Mononuclear cell (primary cell): Measurements from ENCODE around the gene R3HCC1L. TPM values are rescaled to one million over a fixed set of nuclear protein-coding genes. Genes with fewer than 3 reads are reported as not detected.
"Not testable (repeated sequence)": the region's sequence is repeated elsewhere in the genome, so short reads cannot be mapped to it uniquely, and the experiment has no call there.

Experiments used
- H3K27me3 ChIP-seq: 2 replicates; pipeline ENCODE4 v1.6.0; 2011; ENCODE audit warnings: low read length, control low read depth; ENCODE audit not compliant: insufficient read depth
- H3K4me1 ChIP-seq: 2 replicates; pipeline ENCODE4 v1.5.1; 2011; ENCODE audit warnings: mild to moderate bottlenecking, low read length, control low read depth; ENCODE audit not compliant: insufficient read depth
- H3K4me3 ChIP-seq: 2 replicates; pipeline ENCODE4 v1.5.1; 2011; ENCODE audit warnings: mild to moderate bottlenecking, low read length, moderate library complexity
- H3K9me3 ChIP-seq: 2 replicates; pipeline ENCODE4 v1.5.1; 2011; ENCODE audit warnings: low read depth, mild to moderate bottlenecking, control low read depth, low read length
- total RNA-seq: library from RNA; depleted of rRNA; stranded (reverse); fragments of >200 nt; gene quantifications from one replicate; pipeline ENCODE4 v1.2.3, GENCODE V29; 2012

The R3HCC1L gene
- total RNA-seq, 1 donor = 32.8 TPM

DNA sequence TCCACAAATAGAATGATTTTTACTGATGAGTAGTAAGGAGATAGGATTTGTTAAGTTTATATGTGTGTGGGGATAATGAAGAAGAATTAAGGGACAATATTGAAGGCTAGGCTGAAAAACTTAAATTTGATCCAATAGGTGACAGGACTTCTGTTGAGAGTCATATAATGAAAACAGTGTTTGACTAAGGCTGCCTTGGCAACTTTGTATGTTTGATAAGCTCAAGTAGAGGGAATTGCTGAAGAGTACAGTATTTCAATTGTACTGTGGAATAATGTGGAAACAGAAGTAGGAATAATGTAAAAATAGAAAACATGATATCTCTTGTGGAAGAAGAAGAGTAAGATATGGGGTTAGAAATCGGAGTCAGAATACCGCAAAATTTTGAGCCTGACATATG is 10.5 kb downstream of the R3HCC1L start:
- Histone ChIP-seq H3K9me3 (peaks cover 22% of the 10 kb centered on the region), H3K4me1 (peaks cover 14% of the 10 kb centered on the region), H3K27me3 (no peaks in the 10 kb centered on the region), H3K4me3 (no peak overlapping the region)

DNA sequence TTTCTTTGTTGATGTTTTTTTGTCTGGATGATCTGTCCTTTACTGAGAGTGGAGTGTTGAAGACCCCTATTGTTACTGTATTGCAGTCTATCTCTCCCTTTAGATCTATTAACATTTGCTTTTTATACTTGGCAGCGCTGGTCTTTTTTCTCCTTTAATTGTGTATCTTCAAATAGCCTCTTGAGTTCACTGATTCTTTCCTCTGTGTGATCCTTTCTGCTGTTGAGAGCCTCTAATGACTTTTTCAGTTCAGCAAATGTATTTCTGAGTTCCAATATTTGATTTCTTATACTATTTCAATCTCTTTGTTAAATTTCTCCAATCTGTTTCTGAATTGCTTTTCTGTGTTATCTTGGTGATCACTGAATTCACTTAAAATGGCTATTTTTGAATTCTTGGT is 15.4 kb downstream of the R3HCC1L start:
- Histone ChIP-seq H3K9me3 (peaks cover 22% of the 10 kb centered on the region), H3K4me3 (no peak overlapping the region), H3K27me3 (no peaks in the 10 kb centered on the region), H3K4me1 (no peaks in the 10 kb centered on the region)

DNA sequence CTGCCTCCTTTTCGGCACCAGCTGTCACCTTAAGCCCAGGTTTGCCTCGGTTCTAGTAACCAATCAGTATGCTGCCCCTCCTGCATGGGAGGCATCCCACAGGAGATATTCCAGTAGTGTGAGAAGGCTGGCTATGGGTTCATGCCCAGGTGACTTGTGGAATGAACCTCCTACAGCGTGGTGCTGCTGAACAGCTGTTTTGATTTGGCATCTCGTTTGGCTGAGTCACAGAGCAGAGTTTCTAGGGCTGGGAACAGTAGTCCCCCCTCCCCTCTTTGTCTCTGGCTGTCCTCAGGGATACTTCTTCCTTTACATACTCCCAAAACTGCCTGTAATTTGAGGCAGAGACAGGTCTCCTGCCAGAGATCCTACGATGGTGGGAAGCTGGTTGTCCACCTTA is 16.1 kb downstream of the R3HCC1L start:
- Histone ChIP-seq H3K27me3 (no peaks in the 10 kb centered on the region), H3K4me3 (no peak overlapping the region), H3K4me1 (no peaks in the 10 kb centered on the region), H3K9me3 (peaks cover 22% of the 10 kb centered on the region)

DNA sequence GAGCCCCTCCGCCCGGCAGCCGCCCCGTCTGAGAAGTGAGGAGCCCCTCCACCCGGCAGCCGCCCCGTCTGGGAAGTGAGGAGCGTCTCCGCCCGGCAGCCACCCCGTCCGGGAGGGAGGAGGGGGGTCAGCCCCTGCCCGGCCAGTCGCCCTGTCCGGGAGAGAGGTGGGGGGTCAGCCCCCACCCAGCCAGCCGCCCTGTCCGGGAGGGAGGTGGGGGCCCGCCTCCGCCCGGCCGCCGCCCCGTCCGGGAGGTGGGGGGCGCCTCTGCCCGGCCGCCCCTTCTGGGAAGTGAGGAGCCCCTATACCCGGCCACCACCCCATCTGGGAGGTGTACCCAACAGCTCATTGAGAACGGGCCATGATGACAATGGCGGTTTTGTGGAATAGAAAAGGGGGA is 18.3 kb downstream of the R3HCC1L start:
- not testable (repeated sequence) for H3K4me1 ChIP-seq, H3K4me3 ChIP-seq, H3K27me3 ChIP-seq
- H3K9me3 ChIP-seq = peaks cover 21% of the 10 kb centered on the region

DNA sequence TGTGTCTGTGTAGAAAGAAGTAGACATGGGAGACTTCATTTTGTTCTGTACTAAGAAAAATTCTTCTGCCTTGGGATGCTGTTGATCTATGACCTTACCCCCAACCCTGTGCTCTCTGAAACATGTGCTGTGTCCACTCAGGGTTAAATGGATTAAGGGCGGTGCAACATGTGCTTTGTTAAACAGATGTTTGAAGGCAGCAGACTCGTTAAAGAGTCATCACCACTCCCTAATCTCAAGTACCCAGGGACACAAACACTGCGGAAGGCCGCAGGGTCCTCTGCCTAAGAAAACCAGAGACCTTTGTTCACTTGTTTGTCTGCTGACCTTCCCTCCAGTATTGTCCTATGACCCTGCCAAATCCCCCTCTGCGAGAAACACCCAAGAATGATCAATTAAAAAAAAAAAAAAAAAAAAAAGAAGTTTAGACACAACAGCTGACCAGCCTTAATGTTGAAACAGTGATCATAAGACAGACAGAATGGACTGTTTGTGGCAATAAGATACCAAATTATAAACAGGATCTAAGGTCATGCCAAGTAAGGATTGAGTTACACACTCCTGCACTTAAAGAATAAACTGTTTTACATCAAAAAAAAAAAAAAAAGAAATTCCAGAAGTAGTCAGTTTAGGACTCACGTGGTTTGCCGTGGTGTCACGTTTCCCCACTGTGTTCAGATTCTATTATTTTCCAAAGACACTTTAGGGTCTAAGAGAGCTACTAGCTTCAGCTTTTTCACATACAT is 18.9 kb downstream of the R3HCC1L start:
- H3K4me1 ChIP-seq, H3K27me3 ChIP-seq, H3K4me3 ChIP-seq: not testable (repeated sequence)
- peaks cover 15% of the 10 kb centered on the region for H3K9me3 ChIP-seq

DNA sequence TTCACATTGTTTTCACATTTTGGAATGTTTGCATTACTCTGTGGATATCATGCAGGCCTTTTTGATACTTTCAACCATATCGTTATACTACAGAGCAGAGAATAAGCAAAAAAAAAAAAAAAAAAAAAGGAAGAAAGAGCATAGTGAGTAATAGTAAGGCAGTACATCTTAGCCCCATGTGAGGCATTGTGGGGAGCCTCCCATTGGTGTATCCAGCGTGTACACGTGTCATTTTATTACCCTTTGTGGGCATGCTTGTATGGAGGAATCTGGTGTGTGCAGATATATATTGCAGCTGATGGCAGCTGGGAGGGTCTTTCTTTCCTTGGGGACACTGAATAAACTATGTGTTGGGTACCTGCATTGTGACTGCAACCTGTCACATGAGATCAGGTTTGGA is 19.6 kb downstream of the R3HCC1L start:
- peaks cover 10% of the 10 kb centered on the region for H3K9me3 ChIP-seq
- H3K4me1 ChIP-seq = no peaks in the 10 kb centered on the region
- H3K4me3 ChIP-seq = no peak overlapping the region
- H3K27me3 ChIP-seq = no peaks in the 10 kb centered on the region

DNA sequence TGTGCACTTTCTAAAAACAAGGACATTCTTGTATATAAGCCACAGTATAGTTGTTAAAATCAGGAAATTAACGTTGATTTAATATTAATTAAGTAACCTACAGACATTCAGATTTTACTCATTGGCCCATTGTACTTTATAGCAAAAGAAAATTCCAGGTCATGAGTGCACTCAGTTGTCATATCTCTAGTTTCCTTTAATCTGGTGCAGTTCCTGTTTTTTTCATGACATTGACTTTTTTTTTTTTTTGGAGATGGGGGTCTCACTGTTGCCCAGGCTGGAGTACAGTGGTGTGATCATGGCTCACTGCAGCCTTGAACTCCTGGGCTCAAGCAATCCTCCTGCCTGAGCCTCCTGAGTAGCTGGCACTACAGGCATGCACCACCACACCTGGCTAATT is 24.1 kb downstream of the R3HCC1L start:
- Histone ChIP-seq H3K9me3 (no peaks in the 10 kb centered on the region), H3K27me3 (no peaks in the 10 kb centered on the region), H3K4me1 (no peaks in the 10 kb centered on the region), H3K4me3 (no peak overlapping the region)

DNA sequence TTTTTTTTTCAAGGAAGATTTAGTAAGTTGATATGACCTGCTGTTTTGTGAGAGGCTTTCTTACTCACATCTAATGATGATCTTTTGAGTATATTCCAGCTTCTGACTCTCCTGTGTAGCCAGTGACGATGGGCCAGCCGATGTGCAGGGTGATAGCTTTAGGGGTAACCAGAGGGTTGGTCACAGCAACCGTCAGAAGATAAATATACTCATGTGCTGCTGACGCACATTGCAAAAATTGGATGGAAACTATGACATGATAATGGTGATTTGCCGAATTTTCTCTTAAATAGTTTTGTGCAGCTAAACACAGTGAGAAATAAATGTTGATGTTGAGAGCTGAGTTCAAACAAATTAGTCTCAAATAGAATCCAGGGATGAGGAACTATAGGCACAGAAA is 29.5 kb downstream of the R3HCC1L start:
- H3K4me3 ChIP-seq = no peak overlapping the region
- no peaks in the 10 kb centered on the region for H3K9me3 ChIP-seq
- no peaks in the 10 kb centered on the region for H3K4me1 ChIP-seq
- no peaks in the 10 kb centered on the region for H3K27me3 ChIP-seq

DNA sequence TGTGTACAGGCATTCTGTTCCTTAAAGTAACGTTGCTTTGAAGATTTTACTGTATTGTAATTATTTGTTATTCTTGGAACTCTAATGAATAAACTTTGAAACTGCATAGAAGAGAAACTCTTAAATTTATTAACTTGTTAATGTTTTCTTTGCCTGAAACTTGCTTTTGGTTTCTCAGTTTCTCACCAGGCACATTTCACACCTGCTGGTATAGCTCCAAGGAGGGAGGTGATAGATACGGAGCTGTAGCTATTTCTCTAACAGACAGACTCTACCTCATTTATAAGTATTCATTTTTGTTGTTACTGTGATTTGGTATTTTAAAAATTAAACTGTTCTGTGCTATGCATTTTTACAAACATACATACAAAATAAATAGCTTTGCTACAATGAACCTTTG is 32.7 kb downstream of the R3HCC1L start:
- Histone ChIP-seq H3K4me3 (no peak overlapping the region), H3K4me1 (no peaks in the 10 kb centered on the region), H3K9me3 (no peaks in the 10 kb centered on the region), H3K27me3 (no peaks in the 10 kb centered on the region)

DNA sequence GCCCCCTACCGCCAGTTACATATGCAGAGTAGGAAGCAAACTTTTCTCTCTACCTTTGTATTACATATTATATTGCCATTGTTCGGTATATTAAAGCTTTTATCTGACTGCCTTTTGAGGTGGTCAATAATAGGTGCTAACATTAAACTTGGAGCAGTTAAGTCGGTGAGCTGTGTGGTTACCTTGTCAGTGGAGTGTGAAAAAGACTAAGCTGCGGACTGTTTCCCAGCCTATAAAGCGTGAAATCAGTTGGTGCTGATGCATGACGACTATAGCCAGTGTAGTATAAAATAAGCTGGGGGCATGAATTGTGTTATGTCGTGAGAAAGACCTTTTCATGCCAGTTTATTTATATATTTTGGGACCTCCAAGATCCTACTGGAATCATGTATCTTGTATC is 33.7 kb downstream of the R3HCC1L start:
- Histone ChIP-seq H3K27me3 (no peaks in the 10 kb centered on the region), H3K4me1 (no peaks in the 10 kb centered on the region), H3K4me3 (no peak overlapping the region), H3K9me3 (no peaks in the 10 kb centered on the region)

DNA sequence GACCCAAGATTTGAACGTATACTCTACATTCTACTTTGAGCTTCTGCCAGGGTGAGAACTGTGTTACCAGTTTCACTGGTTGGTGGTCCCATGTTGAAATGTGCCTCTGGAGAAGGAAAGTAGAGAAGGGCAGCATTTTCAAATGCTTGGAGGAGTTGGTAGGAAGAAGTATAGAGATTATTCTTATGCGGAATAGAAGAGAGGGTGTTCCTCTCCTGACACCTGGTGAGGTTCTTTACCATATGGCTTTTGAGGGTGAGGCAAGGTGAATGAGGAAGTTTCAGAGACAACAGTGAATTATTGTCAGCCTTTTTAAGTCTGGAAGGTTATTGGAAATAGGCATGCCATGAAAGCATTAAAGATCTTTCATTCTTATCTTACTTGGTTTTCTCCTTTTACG is 34.3 kb downstream of the R3HCC1L start:
- H3K9me3 ChIP-seq = no peaks in the 10 kb centered on the region
- no peak overlapping the region for H3K4me3 ChIP-seq
- no peaks in the 10 kb centered on the region for H3K27me3 ChIP-seq
- H3K4me1 ChIP-seq = no peaks in the 10 kb centered on the region

DNA sequence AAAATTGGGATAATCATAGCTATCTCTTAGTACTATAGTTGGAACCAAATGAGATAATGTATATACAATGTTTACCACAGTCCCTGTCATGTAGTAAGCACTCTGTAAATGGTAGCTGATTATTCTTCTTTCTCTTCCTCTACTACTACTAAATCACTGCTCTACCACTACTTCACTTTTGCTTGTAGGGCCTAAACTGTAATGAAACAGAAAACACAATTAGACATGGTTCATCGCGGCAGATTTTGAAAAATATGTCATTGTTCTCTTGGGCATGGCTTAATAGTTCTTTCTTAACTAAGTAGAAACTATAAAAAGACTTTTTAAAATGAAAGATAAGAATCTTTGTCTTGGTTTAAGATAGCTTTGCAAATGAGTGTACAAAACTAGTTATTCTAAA is 34.9 kb downstream of the R3HCC1L start:
- H3K27me3 ChIP-seq = no peaks in the 10 kb centered on the region
- H3K4me3 ChIP-seq = no peak overlapping the region
- H3K9me3 ChIP-seq = no peaks in the 10 kb centered on the region
- H3K4me1 ChIP-seq = no peaks in the 10 kb centered on the region

DNA sequence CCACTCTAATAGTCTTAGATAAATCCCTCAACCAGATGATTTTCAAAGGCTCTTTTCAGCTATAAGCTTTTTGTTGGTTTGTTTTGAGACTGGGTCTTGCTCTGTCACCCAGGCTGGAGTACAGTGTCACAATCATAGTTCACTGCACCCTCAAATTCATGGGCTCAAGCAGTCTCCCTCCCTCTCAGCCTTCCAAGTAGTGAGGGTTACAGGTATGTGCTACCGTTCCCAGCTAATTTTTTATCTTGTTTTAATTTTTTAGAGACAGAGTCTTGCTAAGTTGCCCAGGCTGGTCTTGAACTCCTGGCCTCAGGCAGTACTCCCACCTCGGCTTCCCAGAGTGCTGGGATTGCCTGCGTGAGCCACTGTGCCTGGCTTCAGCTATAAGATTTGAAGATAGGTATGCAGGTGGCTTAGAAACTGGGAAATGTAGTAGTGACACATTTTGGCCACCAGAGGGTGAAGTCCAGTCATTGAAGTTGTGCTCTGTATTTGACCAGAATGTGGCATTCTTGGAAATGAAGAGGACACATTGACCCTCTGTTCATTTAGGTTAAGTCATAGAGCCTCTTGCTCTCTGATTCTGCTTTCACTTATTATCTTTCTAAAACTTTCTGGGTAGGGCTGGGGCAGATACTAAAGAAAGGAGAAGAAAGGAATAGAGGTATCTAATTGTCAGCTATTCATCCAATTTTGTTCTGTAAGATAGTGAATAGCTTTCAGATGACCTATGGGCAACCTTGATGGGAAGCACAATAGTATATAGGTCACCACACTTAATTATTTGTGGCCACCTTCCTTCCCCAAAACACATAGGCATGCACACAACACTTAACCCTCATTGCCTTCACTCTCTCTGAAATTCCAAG is 36.0 kb downstream of the R3HCC1L start:
- no peaks in the 10 kb centered on the region for H3K4me1 ChIP-seq
- H3K27me3 ChIP-seq = no peaks in the 10 kb centered on the region

DNA sequence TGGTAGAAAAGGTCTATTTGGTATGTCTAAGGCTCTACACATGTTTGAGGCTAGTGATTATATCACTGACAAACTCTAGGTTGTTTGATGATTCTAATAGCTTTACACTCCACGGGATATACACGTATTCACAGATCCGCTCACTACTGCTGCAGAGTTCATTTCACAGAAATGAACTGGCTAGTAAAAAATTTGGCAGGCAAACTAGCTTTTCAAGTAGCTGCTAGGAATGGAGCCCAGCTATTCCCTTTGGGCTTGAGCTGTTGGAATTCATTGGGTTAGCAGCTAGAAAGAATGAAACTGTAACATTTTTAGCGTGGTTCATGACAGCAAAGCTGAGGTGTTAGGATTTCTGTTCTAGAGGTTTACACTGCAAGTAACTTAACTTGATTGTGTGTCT is 37.6 kb downstream of the R3HCC1L start:
- H3K27me3 ChIP-seq = no peaks in the 10 kb centered on the region
- no peaks in the 10 kb centered on the region for H3K9me3 ChIP-seq
- H3K4me3 ChIP-seq = no peak overlapping the region
- H3K4me1 ChIP-seq = no peaks in the 10 kb centered on the region

More for the DNA sequence above, 36.0 kb downstream of the R3HCC1L start:
- H3K4me3 ChIP-seq = no peak overlapping the region
- H3K9me3 ChIP-seq = no peaks in the 10 kb centered on the region

DNA sequence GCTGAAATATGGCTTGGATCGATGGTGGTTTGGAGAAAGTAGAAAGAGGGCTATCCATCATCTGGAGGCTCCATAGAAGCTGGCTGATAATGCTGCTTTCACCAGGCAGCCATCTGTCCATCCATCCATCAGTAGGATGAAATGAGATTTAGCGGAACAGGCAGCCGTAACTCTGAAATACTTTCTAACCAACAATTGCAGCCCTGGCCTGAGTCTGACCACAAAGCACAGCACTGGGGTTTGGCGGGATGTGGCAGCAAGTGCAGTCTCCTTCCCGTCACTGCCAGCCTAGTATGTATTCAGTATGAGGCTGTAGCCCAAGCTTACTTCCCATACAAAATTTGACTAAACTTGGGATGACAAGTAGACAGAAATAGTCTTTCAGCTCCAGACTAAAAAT is 38.0 kb downstream of the R3HCC1L start:
- H3K27me3 ChIP-seq = no peaks in the 10 kb centered on the region
- H3K9me3 ChIP-seq = no peaks in the 10 kb centered on the region
- H3K4me1 ChIP-seq = no peaks in the 10 kb centered on the region
- H3K4me3 ChIP-seq = no peak overlapping the region

DNA sequence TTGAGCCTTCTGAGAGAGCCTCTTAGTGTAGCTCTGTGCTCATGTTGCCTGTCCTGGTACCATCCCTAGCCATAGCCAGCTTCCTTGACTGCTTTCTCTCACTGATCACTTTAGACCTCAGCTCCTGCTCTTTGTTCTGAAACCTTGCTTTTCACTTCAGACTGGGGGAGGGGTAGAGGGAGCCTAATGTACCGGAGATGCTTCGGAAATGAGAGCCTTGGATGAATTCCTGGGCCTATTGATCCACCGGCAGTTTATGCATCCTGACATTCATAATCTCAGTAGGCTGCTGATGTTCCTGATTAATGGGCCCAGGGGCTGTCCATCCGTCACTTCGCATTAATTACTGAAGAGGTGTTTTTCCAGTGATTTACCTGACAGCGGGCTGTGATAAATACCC is 38.8 kb downstream of the R3HCC1L start:
- H3K4me1 ChIP-seq = no peaks in the 10 kb centered on the region

More for the DNA sequence above, 38.8 kb downstream of the R3HCC1L start:
- Histone ChIP-seq H3K27me3 (no peaks in the 10 kb centered on the region), H3K9me3 (no peaks in the 10 kb centered on the region), H3K4me3 (no peak overlapping the region)
